DND-41 (cell line): ENCODE data around the gene PCNX2.

Experiments used
- EZH2 ChIP-seq: IDR thresholded peaks from 3 replicates; pipeline ENCODE4 v1.6.1; 2012; ENCODE audit warnings: borderline replicate concordance, low read depth, mild to moderate bottlenecking, moderate library complexity, low read length, inconsistent platforms; ENCODE audit not compliant: severe bottlenecking
- TF ChIP-seq, protein P1 (sequence below): IDR thresholded peaks from 2 replicates; pipeline ENCODE4 v1.5.1; 2012; ENCODE audit warnings: borderline replicate concordance, low read length, moderate library complexity, mild to moderate bottlenecking; ENCODE audit not compliant: poor library complexity, severe bottlenecking; ENCODE audit errors: extremely low read depth

- TF ChIP-seq, protein P1, sequence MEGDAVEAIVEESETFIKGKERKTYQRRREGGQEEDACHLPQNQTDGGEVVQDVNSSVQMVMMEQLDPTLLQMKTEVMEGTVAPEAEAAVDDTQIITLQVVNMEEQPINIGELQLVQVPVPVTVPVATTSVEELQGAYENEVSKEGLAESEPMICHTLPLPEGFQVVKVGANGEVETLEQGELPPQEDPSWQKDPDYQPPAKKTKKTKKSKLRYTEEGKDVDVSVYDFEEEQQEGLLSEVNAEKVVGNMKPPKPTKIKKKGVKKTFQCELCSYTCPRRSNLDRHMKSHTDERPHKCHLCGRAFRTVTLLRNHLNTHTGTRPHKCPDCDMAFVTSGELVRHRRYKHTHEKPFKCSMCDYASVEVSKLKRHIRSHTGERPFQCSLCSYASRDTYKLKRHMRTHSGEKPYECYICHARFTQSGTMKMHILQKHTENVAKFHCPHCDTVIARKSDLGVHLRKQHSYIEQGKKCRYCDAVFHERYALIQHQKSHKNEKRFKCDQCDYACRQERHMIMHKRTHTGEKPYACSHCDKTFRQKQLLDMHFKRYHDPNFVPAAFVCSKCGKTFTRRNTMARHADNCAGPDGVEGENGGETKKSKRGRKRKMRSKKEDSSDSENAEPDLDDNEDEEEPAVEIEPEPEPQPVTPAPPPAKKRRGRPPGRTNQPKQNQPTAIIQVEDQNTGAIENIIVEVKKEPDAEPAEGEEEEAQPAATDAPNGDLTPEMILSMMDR = no peak
- no peak for TF ChIP-seq EZH2
These were observed 43.1 kb downstream of the PCNX2 start for GRCh38 chr1:233252441-233252840.
